Gastroesophageal sphincter (tissue), 4 donors: Measurements from ENCODE around the gene AHNAK2. TPM values are rescaled to one million over a fixed set of nuclear protein-coding genes. Genes with fewer than 3 reads are reported as not detected.

Source experiments
- ATAC-seq: fragments of 150-250 bp; one replicate; pipeline ENCODE4 v1.9.1; 2016; ENCODE audit warnings: mild to moderate bottlenecking, moderate library complexity
- H3K27ac ChIP-seq, 4 donors: fragments of 200-600 bp; sonication (generic) in 3 of 4; 1 replicate in 3 of 4; 2 replicates in 1 of 4; pipeline ENCODE4 v1.5.1; 2016 to 2019
- H3K27me3 ChIP-seq: fragments of 200-600 bp; sonication (generic); one replicate; pipeline ENCODE4 v1.5.1; 2019
- H3K36me3 ChIP-seq, 2 donors: fragments of 200-600 bp; sonication (generic); one replicate each; pipeline ENCODE4 v1.5.1; 2019; ENCODE audit warnings: control low read depth in 1 of 2
- H3K4me1 ChIP-seq, 3 donors: fragments of 200-600 bp; sonication (generic); 1 replicate in 2 of 3; 2 replicates in 1 of 3; pipeline ENCODE4 v1.5.1; 2016 to 2019; ENCODE audit warnings: control low read depth in 2 of 3
- H3K4me3 ChIP-seq, 2 donors: fragments of 200-600 bp; sonication (generic); one replicate each; pipeline ENCODE4 v1.5.1; 2019; ENCODE audit warnings: mild to moderate bottlenecking in 1 of 2, moderate library complexity in 1 of 2
- H3K9me3 ChIP-seq, 3 donors: fragments of 200-600 bp; sonication (generic); one replicate each; pipeline ENCODE4 v1.5.1; 2017 to 2019; ENCODE audit warnings: control low read depth in 2 of 3
- CTCF ChIP-seq, 4 experiments: fragments of 200-600 bp in 2 of 4; fragments of 450-650 bp in 2 of 4; sonication (generic) in 1 of 4; IDR thresholded peaks; one replicate each; pipeline ENCODE4 v1.5.1; 2017 to 2019; ENCODE audit warnings: antibody characterized with exemption in 4 of 4, mild to moderate bottlenecking in 2 of 4, moderate library complexity in 2 of 4
- EP300 ChIP-seq: sonication (generic); formaldehyde crosslinking; IDR thresholded peaks from one replicate; pipeline ENCODE4 v1.6.1; 2017; ENCODE audit warnings: antibody characterized with exemption, mild to moderate bottlenecking
- POLR2A ChIP-seq, 2 donors: fragments of 450-650 bp; IDR thresholded peaks; one replicate each; pipeline ENCODE4 v1.6.1; 2017; ENCODE audit warnings: antibody characterized with exemption in 2 of 2, mild to moderate bottlenecking in 2 of 2, moderate library complexity in 1 of 2
- POLR2AphosphoS5 ChIP-seq: sonication (generic); formaldehyde crosslinking; IDR thresholded peaks from one replicate; pipeline ENCODE4 v1.6.1; 2017; ENCODE audit warnings: antibody characterized with exemption
- WGBS, 2 donors: methylation state at CpG; one replicate each; pipeline ENCODE4 v1.1.5; 2018; ENCODE audit warnings: low coverage in 1 of 2; 5-methylcytosine and 5-hydroxymethylcytosine counted together
- total RNA-seq, 4 donors: library from RNA; depleted of rRNA; stranded (reverse); fragments of >200 nt; gene quantifications; one replicate each; pipeline ENCODE4 v1.1.0, GENCODE V29; 2016

AHNAK2 gene
- total RNA-seq, 4 donors from 2014 or later, result 105 to 529 (median 239) TPM

GRCh38 chr14:104888489-104889374 lies 89.4 kb downstream of the AHNAK2 start:
- no peak overlapping the region for H3K27ac ChIP-seq
- TF ChIP-seq POLR2A (IDR thresholded peaks at IDR 0.05), result no peak
- no peak for TF ChIP-seq EP300
- TF ChIP-seq CTCF (IDR thresholded peaks at IDR 0.05), result no peak
- TF ChIP-seq POLR2AphosphoS5, result no peak
- no peak overlapping the region for H3K4me3 ChIP-seq
- ATAC-seq, result no peak
- H3K4me1 ChIP-seq, result no peaks in the 10 kb centered on the region
- H3K27me3 ChIP-seq, result no peaks in the 10 kb centered on the region
- WGBS, 2 donors, result no CpG with 5 or more reads among the region's 26 CpGs
- peaks cover 0 to 58% of the 10 kb centered on the region in 2 donors for H3K36me3 ChIP-seq
- H3K9me3 ChIP-seq, result no peaks in the 10 kb centered on the region

DNA sequence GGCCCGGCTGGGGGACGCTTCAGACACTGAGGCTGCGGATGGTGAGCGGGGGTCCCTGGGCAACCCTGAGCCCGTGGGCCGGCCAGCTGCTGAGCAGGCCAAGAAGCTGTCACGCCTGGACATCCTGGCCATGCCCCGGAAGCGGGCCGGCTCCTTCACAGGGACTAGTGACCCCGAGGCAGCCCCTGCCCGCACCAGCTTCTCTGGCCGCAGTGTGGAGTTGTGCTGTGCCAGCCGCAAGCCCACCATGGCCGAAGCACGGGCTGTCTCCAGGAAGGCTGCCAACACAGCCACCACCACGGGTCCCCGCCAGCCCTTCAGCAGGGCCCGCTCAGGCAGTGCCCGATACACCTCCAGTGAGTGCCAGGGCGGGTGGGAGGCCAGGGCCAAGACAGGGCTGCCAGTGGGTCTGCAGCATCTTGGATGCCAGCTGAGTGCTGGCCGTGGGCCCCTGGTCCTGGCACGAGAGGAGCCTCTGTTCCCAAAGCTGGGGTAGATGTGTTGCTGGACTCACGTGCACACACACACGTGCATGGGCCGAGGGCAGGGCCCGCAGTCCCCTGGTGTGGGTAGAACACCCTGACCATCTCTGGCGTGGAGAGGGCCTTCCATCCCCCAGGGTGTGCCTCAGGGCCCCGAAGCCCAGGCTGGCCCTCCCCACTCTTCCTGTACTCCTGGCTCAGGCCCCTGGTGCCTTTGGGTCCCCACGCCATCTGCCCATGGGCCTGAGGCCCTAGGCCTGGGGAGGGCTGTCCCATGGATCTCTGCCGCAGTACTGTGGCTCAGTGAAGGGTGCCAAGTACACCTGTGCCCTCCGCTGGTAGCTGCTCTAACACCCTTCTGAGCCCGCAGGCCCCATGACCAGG lies 90.3 kb downstream of the AHNAK2 start:
- Histone ChIP-seq H3K4me1 (no peaks in the 10 kb centered on the region), H3K27me3 (no peaks in the 10 kb centered on the region), H3K9me3 (no peaks in the 10 kb centered on the region), H3K36me3 (peaks cover 0 to 64% of the 10 kb centered on the region in 2 donors), H3K27ac (no peak overlapping the region), H3K4me3 (no peak overlapping the region)
- ATAC-seq, result no peak
- 93% methylated on average over 3 of the region's 33 CpGs; no CpG with 5 or more reads in 1 of the 2 donors for WGBS, 2 donors
- TF ChIP-seq POLR2A (IDR thresholded peaks at IDR 0.05) (no peak), POLR2AphosphoS5 (no peak), EP300 (no peak), CTCF (IDR thresholded peaks at IDR 0.05) (no peak)

Other genes with a start within 250 kb of the AHNAK2 start
- gene SIVA1, start 225.2 kb downstream of the AHNAK2 start, total RNA-seq, result 100 to 1,000 TPM; 188 to 513 (median 363) TPM
- 100 to 1,000 TPM; 134 to 283 (median 143) TPM for gene AKT1, start 182.6 kb downstream of the AHNAK2 start, total RNA-seq
- gene ZBTB42, start 177.3 kb downstream of the AHNAK2 start, total RNA-seq, result 1 to 10 TPM; 2.0 to 4.8 (median 3.2) TPM
- 10 to 100 TPM; 18.7 to 64.7 (median 25.5) TPM for gene CEP170B, start 113.1 kb downstream of the AHNAK2 start, total RNA-seq
- under 1 TPM in 3 of 4 donors, not detected in 1; under 0.01 to 0.42 (median 0.31) TPM for gene PLD4, start 53.5 kb downstream of the AHNAK2 start, total RNA-seq
- gene CLBA1, start 7.4 kb upstream of the AHNAK2 start, total RNA-seq, result 1 to 10 TPM; 2.4 to 8.8 (median 5.8) TPM
- gene CDCA4, start 42.7 kb upstream of the AHNAK2 start, total RNA-seq, result 1 to 10 TPM; 5.8 to 7.8 (median 6.2) TPM
- gene GPR132, start 87.1 kb upstream of the AHNAK2 start, total RNA-seq, result 1 to 10 TPM; 1.0 to 3.2 (median 2.1) TPM
- 10 to 100 TPM in 3 of 4 donors, 1 to 10 TPM in 1; 3.7 to 18.8 (median 14.5) TPM for gene JAG2, start 190.4 kb upstream of the AHNAK2 start, total RNA-seq
- gene NUDT14, start 202.9 kb upstream of the AHNAK2 start, total RNA-seq, result 1 to 10 TPM; 3.4 to 8.4 (median 4.6) TPM